HG03558 (cell line): Measurements from ENCODE around the gene BAK1.
"Not testable (repeated sequence)": the region's sequence is repeated elsewhere in the genome, so short reads cannot be mapped to it uniquely, and the experiment has no call there.

ENCODE experiments used
- ATAC-seq: cut with Tn5 transposase; IDR thresholded peaks from one replicate; pipeline ENCODE4 v1.9.1; 2021; ENCODE audit warnings: moderate number of reproducible peaks; ENCODE audit not compliant: unreplicated experiment; ENCODE audit errors: extremely low read depth

BAK1 gene

DNA sequence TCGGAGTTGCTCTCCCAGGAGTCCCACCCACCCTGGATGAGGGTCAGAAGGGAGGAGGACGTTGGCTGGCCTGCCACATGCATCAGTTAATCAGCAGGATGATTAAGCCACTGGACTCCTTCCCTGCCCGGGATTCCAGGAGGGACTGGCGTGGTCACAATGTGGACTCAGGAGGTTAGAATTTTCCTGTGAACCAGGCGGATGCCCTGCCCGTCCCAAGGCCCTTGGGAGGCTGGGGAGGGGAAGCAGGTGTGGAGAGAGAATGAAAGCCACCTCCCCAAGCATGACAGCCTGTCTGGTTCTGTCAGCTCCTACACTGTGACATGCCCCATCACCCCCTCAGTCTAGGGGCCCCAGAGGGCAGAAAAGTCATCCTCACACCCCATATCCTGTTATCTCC lies 29.5 kb upstream of the BAK1 start:
- ATAC-seq: no peak

DNA sequence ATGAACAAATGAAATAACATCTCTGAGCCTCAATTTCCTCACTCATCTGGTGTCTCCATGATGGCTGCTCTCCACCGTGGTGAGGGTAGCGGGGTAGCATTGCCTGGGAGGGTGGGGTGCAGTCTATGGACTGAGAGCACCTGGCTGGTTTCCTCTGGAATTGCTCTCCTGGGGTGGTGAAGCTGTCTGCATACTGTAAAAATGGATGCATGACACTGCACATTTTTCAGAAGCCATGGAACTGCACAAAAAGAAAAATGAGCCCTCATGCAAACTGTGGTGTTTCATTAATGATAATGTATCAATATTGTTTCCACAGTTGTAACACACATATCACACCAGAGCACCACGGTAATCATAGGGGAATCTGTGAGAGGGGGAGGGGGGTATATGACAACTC lies 28.9 kb upstream of the BAK1 start:
- ATAC-seq: no peak

DNA sequence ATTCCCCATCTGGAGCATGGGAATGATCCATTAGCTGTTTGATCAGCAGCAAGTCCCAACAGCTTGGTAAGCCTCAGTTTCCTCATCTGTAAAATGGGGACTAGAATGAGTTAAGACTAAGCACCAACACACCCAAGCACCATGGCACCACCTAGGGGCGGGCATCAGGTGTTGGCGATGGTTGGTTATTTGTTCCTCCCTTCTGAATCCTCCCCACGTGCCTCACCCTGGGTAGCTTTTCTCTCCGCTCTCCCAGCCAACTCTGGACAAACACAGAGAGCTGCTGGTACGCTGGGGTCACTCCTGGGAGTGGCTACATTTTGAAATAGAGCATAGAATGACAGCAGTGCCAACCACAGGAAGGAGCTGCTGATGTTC lies 27.7 kb upstream of the BAK1 start:
- ATAC-seq: no peak

DNA sequence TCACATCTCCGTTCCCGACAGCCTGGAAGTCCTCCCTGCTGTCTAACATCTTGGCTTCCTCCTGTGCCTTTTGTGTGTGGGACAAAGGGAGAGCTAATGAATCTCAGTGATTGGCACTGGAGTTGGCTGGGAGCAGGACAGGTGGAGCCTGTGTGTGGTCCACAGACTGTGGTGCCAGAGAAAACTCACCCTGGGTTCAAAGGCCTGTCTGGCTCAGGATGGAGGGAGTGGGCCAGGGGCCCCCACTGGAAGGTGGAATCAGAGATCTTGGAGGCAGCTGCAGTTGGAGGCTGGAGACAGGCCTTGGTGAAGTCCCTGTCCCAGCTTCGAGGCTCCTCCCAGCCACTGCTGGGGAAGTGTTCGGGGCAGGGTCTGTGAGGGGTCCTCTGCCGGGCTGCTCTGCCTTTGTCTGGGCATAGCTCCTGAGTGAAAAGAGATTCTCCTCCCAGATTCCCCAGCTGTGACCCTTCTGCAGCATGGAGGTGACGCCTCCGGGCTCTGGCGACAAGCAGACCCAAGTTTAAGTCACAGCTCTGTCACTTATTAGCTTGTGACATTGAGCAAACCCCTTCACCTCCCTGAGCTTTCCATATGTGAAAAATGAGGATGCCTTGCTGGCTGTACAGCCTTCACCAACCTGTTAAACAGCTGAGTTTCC lies 27.2 kb upstream of the BAK1 start:
- no peak for ATAC-seq

DNA sequence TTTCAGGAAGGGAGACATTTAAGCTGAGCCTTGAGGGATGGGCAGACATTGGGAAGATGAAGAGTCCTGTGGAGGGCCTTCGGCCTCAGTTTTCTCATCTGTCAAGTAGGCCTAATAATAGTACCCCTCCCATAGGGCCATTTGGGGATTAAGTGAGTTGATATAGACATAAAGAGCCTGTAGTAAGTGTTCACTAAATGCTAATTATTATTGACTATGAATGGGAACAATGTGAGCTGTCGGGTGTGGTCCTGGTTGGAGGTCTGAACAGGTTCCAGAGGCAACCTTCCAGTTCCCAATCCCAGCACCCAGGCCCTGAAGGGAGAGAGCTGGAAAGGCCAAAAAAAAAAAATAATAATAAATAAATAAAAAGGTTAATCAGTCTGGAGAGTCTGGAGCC lies 26.6 kb upstream of the BAK1 start:
- ATAC-seq: no peak

DNA sequence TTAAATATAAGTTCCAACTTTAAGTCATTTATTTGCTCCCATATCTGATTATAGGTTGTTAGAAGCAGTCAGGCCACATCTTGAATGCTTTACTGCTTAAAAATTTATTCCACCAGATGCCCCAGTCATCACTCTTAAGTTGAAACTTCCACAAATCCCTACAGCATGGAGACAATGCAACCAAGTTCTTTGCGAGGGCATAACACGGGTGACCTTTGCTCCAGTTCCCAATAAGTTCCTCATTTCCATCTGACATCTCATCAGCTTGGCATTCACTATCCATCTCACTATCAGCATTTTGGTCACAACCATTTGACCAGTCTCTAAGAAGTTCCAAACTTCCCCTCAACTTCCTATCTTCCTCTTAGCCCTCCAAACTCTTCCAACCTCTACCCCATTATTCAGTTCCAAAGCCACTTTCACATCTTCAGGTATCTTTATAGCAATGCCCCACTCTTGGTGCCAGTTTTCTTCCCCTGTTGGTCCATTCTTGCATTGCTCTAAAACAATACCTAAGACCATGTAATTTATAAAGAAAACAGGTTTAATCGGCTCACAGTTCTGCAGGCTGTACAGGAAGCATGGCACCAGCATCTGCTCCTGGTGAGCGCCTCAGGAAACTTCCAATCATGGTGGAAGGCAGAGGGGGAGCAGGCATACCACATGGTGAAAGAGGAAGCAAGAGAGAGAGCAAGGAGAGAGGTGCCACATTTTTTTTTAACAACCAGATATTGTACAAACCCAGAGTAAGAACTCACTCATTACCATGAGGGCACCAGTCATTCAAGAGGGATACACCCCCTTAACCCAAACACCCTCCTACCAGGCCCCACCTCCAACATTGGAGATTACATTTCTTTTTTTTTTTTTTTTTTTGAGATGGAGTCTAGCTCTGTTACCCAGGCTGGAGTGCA lies 25.1 kb upstream of the BAK1 start:
- ATAC-seq: no peak

DNA sequence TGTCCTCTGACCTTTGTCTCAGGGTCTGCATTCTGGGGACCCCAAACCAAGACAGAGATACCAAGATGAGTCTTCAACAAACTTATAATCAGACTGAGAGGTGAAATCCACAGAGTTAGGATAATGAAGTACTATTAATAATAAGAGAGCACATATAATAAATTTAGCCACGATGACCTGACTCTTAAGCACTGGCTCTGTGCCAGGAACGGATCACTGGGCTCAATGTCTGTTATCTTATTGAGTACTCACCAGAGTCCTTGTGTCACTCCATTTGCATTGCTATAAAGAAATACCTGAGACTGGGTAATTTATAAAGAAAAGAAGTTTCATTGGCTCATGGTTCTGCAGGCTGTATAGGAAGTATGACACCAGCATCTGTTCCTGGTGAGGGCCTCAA lies 22.1 kb upstream of the BAK1 start:
- ATAC-seq: no peak

DNA sequence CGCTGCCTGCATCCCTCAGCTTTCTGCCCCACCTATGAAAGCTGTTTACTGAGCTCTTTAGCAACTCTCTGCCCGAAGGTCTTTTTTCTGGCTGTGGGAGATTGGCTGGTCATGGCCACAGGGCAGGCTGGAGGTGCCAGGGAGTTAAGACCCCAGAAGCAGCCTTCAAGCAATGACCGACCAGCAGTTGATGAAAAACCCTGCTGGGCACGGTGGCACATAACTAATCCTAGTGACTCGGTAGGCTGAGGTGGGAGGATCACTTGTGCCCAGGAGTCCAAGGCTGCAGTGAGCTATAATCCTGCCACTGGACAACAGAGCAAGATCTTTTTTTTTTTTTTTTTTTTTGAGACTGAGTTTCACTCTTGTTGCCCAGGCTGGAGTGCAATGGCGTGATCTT lies 20.7 kb upstream of the BAK1 start:
- no peak for ATAC-seq

DNA sequence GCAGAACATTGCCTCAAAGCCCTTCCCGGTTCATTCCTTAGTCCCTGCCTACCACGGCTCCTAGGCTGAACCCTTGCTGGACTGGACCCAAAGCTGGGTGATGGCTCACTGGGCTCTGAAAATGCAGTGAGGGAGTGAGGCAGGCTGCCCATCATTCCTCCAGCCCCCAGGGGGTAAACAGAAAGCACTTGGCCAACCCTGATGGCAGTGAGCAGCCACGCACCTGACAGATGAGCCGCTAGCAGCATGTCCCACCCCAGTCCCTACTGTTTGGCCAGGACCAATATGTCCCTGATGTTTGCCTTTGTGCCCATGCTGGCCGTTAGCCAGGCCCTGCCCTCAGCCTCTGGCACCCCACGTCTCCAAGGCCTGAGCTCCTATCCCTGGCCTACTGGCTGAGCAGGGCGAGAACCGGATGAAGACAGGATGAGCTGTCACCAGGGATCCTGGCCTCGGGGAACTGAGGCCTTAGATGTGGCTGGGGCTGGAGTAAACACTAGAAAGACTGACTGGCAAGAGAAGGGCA lies 19.4 kb upstream of the BAK1 start:
- no peak for ATAC-seq

DNA sequence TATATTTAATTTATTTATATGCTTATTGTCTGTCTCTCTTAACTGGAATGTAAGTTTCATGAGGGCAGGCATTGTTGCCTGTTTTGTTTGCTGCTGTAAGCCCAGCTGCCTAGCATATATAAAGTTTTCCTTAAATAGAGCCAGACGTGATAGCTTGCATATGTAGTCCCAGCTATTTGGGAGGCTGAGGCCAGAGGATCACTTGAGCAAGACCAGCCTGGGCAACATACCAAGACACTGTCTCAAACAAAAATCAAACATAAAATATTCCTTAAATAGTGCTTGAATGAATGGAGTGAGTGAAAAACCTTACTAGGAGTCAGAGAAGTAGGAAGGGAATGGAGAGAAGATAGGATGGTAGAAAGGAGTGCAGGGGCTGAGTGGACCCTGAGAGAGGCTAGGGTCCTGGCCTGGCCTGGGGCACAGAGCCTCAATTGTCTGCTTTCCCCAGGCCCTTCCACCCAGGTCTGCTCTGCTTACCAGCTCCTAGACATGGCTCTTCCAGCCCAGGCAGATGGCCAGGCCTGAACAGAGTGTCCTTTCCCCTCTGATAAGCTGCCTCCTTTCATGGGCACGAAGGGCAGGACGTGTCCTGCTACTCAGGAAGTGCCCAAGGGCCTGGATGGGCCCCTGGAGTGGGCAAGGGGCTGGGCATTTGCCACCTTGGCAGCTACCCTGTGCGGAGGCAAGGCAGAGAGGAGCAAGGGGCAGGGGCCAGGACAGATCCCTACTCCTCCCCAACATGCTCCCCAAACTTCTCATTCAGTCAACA lies 17.7 kb upstream of the BAK1 start:
- no peak for ATAC-seq

DNA sequence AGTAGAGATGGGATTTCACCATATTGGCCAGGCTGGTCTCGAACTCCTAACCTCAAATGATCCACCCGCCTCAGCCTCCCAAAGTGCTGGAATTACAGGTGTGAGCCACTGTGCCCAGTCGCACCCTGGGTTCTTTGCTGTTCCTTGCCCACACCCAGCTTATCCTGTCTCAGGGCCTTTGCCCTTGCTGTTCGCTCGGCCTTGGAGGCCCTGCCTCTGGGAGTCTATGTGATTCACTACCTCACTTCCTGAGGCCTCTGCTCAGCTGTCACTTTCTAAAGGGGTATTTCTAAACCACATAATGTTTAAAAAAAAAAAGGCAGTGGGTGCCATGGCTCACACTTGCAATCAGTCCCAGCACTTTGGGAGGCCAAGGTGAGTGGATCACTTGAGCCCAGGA lies 16.8 kb upstream of the BAK1 start:
- not testable (repeated sequence) for ATAC-seq

DNA sequence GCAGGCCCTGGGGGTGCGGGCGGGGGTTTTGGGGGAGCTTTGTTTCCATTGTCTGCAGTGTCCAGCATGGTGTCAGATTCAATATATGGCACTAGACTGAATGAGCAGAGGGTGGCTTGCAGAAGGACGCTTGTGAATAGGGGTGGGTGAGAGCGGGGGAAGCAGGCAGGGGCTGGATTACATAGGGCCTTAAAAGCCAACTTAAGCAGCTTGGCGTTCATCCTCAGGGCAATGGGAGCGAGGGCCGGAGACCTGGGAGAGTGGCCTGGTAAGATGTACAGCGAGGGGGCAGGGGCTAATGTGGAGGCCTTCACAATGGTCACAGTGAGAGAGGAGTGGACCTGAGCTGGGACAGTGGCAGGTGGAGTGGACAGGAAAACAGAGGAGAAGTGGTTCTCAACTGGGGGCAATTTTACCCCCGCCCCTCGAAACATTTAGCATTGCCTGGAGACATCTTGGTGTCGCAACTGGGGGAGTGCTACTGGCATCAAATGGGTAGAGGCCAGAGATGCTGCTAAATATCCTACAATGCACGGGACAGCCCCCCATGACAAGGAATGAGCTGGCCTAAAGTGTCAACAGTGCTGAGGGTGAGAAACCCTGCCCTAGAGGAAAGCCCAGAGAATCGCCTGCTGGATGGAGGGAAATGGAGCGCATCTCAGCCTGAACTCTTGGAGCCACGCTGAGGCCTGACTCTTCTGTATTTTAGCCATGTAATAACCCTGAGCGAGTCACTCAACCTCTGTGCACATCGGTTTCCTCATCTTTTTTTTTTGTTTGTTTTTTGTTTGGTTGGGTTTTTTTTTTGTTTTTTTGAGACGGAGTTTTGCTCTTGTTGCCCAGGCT lies 15.1 kb upstream of the BAK1 start:
- ATAC-seq: no peak

DNA sequence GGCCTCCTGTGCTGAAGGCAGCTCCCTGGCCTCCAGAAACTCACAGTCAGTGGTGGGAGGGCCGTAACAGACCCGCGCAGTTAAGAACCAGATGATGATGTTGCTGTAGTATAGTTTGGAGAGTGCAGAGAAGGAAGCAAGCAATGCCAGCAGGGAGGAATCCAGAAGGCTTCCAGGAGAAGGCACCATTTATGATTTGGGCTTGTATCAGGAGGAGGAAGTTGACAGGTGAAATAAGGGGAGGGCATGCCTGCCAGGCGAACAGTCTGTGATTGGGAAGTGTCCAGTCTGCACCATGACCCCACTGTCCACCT lies 13.3 kb upstream of the BAK1 start:
- no peak for ATAC-seq

DNA sequence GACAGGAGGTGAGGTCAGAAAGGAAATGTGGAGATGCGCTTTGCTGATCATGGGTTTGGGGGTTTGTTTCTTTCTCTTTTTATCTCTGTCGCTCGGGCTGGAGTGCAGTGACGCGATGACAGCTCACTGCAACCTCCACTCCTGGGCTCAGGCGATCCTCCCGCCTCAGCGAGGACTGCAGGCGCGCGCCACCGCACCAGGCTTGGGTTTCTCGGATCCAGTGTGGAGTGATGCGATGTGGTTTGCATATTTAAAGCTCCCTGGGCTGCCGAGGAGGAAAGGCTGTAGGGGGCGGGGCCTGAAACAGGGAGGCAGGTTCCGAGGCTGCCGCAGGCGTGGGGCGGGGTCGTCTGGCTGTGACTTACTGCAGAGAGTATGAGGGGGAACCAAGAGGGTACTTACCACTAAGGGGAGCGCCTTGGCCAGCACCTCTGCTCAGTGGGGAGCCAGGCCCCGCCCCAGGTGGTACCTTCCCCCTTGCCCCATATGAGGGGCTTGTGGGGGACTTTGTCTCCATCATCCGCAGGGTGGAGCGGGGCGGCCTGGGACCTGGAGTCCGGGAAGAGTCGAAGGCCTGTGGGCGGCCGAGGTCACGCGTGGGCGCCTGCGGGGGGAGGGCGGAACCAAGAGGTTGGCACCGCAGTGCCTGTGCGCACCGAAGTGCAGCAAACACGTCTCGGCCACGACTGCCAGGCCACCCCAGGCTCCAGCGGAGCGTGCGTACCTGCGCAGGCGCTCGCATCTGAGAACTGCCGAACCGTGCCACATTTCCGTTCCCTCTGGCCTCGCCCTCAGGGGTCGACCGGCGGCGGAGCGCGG lies 12.7 kb upstream of the BAK1 start:
- ATAC-seq: no peak

DNA sequence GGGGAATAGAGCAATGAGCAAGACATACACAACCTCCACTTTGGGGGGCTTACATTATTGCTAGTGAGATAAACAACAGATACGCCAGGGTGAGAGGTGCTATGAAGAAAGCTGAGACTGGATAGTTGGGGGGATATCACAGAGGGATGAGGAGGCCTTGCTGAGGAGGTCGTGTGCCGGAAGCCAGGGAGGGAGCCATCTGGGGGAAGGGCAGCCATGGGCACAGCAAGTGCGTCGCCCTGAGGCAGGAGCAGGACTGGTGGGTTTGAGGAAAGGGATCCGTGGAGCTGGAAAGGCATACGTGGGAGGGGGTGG lies 12.2 kb upstream of the BAK1 start:
- ATAC-seq: no peak

DNA sequence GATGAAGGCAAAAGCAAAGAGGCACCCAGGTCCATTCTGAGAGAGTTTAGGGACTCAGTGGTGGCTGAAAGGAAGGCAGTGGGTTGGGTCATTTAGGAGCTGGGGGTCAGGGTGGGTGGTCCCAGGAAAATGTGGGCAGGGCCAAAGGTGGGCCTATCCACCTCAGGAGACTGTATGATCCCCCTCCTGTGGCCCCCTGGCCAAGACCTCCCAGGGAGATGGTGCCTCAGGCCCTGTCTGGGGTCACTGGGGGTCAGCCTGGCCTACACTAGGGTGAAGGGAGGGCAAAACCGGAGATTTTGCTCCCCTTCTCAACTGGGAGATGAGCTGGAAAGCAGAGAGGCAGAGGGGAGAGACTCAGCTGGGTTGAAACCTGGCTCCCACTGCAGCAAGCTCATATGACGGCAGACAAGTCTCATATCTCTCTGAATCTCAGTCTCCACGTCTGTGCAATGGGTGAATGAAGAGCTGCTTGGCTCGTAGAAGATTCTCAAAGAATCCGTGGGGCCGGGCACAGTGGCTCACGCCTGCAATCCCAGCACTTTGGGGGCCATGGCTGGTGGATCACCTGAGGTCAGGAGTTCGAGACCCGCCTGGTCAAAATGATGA lies 11.5 kb upstream of the BAK1 start:
- ATAC-seq: no peak

DNA sequence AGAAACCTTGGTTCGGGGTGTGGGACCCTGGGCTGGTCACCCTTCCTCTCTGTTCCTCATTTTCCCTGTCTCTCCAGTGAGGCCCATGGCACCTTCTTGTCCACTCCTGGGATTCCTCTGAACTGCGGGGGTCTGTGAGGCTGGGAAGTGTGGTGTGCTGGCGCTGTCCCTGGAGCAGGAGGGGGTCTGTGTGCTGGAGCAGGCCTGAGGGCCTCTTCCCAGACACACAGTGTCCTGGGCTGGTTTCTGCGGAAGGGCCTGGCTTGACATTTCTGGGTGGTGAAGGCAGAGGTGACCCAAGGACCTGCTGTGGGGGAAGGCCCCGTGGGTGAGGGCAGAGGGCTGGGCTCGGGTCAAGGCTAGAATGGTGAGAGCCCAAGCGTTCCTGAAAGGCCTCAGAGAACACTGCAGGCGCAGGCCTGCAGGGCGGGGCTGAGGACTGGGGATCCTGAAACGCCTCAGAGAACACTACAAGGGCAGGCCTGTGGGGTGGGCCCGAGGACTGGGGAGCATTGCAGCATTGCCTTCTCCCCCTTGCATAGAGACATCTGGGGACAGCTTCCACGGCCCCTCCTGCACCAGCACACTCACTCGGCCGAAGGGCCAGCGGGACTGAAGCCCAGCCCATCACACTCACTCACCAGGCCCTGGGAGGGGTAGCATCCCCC lies 10.6 kb upstream of the BAK1 start:
- no peak for ATAC-seq

DNA sequence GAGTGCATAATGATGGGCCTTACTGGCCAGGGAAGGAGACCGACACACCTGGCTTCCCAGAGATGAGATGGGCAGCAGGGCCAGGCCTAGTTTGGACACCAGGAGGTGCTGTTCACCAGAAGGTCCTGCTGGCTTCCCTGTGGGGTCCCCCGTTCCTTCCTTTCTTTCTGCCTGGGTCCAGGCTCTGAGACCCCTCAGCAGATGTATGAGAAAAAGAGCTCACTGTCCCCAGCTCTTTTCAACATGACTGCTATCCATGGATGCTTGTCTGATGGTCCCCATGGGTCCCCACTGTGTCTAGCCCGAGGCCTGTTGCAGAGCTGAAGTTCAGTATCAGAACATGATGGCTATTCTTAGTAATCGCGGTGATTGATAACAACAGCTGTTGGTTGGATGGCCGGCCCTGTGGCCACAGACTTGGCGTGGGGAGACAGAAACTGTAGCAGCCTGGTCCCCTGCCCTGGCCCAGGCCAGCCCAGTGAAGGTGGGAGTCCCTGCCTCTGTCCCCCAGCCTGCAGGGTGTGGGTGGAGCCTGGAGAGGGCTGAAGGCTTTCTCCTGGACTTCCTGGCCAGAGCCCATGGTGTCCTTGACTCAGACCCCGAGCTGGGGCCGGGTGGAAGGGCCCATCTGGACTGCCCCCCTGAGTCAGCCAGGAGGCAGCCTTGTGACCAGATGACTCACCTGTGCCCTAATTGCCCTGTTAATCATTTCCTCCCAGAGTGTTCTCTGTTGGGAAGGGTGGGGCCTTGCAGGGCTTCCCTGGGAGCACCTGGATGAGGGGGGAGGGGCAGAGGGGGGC lies 9.9 kb upstream of the BAK1 start:
- no peak for ATAC-seq
